RCC 7860 (cell line): Measurements from ENCODE around the gene ACAT1.
"Not testable (repeated sequence)": the region's sequence is repeated elsewhere in the genome, so short reads cannot be mapped to it uniquely, and the experiment has no call there.

Source experiments
- DNase-seq: peaks from one replicate; pipeline ENCODE4 v3.0.0-alpha.2; 2015; ENCODE audit warnings: low spot score
- FAIRE-seq: peaks from 2 replicates; lab custom pipeline; 2012; peaks lifted over from hg19 to GRCh38; lab: Jason Lieb, UNC

ACAT1 gene

GRCh38 chr11:108142304-108142703 lies 20.9 kb downstream of the ACAT1 start:
- FAIRE-seq (no peak), DNase-seq (no peak)

- FAIRE-seq (no peak), DNase-seq (no peak)
Measured at GRCh38 chr11:108144615-108145014, 23.2 kb downstream of the ACAT1 start.

GRCh38 chr11:108147150-108147549 lies 25.8 kb downstream of the ACAT1 start:
- FAIRE-seq (no peak), DNase-seq (no peak)

GRCh38 chr11:108148556-108148955 lies 27.2 kb downstream of the ACAT1 start:
- no peak for FAIRE-seq
- DNase-seq, result no peak

- DNase-seq (no peak), FAIRE-seq (no peak)
Measured at GRCh38 chr11:108154591-108154990, 33.2 kb downstream of the ACAT1 start.

- FAIRE-seq (no peak), DNase-seq (no peak)
Measured at GRCh38 chr11:108160970-108161566, 39.7 kb downstream of the ACAT1 start.

- FAIRE-seq, DNase-seq: not testable (repeated sequence)
Measured at GRCh38 chr11:108162878-108163277, 41.5 kb downstream of the ACAT1 start.

GRCh38 chr11:108167624-108168023 lies 46.3 kb downstream of the ACAT1 start:
- DNase-seq, result no peak
- FAIRE-seq, result no peak

GRCh38 chr11:108170184-108170583 lies 48.8 kb downstream of the ACAT1 start:
- FAIRE-seq (no peak), DNase-seq (no peak)

GRCh38 chr11:108177570-108177969 lies 56.2 kb downstream of the ACAT1 start:
- FAIRE-seq, result no peak
- no peak for DNase-seq

- no peak for DNase-seq
- FAIRE-seq, result no peak
Measured at GRCh38 chr11:108193725-108194124, 72.4 kb downstream of the ACAT1 start.

GRCh38 chr11:108196901-108197300 lies 75.5 kb downstream of the ACAT1 start:
- FAIRE-seq (no peak), DNase-seq (no peak)
